Endothelial cell of umbilical vein (primary cell): ENCODE measurements around the gene SENP7.

Source experiments
- EZH2 ChIP-seq: IDR thresholded peaks from 2 replicates; pipeline ENCODE4 v1.6.1; 2012; ENCODE audit warnings: borderline replicate concordance, low read depth, mild to moderate bottlenecking, moderate library complexity, low read length, inconsistent platforms; ENCODE audit not compliant: severe bottlenecking
- FOS ChIP-seq: IDR thresholded peaks from 2 replicates; pipeline ENCODE4 v1.6.1; 2011; ENCODE audit warnings: mild to moderate bottlenecking, low read length, moderate library complexity, borderline replicate concordance; ENCODE audit not compliant: insufficient read depth
- GATA2 ChIP-seq: IDR thresholded peaks from 2 replicates; pipeline ENCODE4 v1.7.0; 2011; ENCODE audit warnings: low read depth, mild to moderate bottlenecking, moderate library complexity, mixed read lengths, low read length; ENCODE audit not compliant: insufficient read length, insufficient read depth
- JUN ChIP-seq: IDR thresholded peaks from 2 replicates; pipeline ENCODE4 v1.6.1; 2011; ENCODE audit warnings: borderline replicate concordance, low read depth; ENCODE audit not compliant: insufficient read length, insufficient read depth
- MAX ChIP-seq: IDR thresholded peaks from 2 replicates; pipeline ENCODE4 v1.6.1; 2011; ENCODE audit not compliant: insufficient read depth, insufficient read length
- MYC ChIP-seq: IDR thresholded peaks from one replicate; pipeline ENCODE4 v1.6.1; 2011; ENCODE audit warnings: mild to moderate bottlenecking, low read depth, low read length
- POLR2A ChIP-seq: IDR thresholded peaks from 2 replicates; pipeline ENCODE4 v1.6.1; 2012; ENCODE audit warnings: low read depth, mild to moderate bottlenecking, control low read depth, low read length
- POLR2AphosphoS5 ChIP-seq: IDR thresholded peaks from 2 replicates; pipeline ENCODE4 v1.6.1; 2012; ENCODE audit warnings: low read depth, mild to moderate bottlenecking, control low read depth, low read length, moderate library complexity; ENCODE audit not compliant: insufficient read depth
- TF ChIP-seq, protein P1 (sequence below), 2 donors: IDR thresholded peaks; 1 replicate in 1 of 2; 2 replicates in 1 of 2; pipeline ENCODE4 v1.5.1; 2011; ENCODE audit warnings: low read length in 2 of 2, mild to moderate bottlenecking in 2 of 2, moderate library complexity in 2 of 2, control low read depth in 1 of 2, inconsistent platforms in 1 of 2, low read depth in 1 of 2; ENCODE audit not compliant: insufficient read depth in 1 of 2; ENCODE audit errors: extremely low read depth in 1 of 2

DNA sequence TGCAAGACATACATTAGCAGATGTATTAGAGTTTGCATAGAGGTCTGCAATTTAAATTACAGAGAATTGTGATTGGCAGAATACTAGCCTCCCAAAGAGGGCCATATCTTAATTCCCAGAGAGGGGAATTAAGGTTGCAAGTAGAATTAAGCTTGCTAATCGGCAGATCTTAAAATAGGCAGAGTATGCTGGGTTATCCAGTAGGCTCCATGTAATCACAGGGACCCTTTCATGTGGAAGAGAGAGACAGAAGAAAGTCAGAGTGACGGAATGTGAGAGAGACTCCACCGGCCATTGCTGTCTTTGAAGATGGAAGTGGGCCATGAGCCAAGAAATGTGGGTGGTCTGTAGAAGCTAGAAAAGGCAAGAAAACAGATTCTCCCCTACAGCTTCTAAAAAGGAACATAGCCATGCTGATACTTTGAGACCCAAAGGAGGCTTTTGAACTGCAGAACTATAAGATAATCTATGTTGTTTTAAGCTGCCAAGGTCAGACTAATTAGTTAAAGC lies 231.4 kb downstream of the SENP7 start:
- TF ChIP-seq POLR2A (no peak), MAX (no peak), POLR2AphosphoS5 (no peak), EZH2 (no peak), MYC (no peak), JUN (no peak), FOS (no peak), GATA2 (no peak)
- TF ChIP-seq, protein P1, sequence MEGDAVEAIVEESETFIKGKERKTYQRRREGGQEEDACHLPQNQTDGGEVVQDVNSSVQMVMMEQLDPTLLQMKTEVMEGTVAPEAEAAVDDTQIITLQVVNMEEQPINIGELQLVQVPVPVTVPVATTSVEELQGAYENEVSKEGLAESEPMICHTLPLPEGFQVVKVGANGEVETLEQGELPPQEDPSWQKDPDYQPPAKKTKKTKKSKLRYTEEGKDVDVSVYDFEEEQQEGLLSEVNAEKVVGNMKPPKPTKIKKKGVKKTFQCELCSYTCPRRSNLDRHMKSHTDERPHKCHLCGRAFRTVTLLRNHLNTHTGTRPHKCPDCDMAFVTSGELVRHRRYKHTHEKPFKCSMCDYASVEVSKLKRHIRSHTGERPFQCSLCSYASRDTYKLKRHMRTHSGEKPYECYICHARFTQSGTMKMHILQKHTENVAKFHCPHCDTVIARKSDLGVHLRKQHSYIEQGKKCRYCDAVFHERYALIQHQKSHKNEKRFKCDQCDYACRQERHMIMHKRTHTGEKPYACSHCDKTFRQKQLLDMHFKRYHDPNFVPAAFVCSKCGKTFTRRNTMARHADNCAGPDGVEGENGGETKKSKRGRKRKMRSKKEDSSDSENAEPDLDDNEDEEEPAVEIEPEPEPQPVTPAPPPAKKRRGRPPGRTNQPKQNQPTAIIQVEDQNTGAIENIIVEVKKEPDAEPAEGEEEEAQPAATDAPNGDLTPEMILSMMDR (IDR thresholded peaks at IDR 0.05; ENCODE audit: extremely low read depth in 1 of 2, insufficient read depth in 1 of 2, low read depth in 1 of 2, low read length in 2 of 2) = no peak
